ES-I3 (cell line): ENCODE results near the gene PCDHA6.
"Not testable (repeated sequence)": the region's sequence is repeated elsewhere in the genome, so short reads cannot be mapped to it uniquely, and the experiment has no call there.

ENCODE experiments used
- H3K36me3 ChIP-seq: 2 replicates; pipeline ENCODE4 v1.6.1; 2013; ENCODE audit warnings: mild to moderate bottlenecking, low read length, control low read depth, moderate library complexity; ENCODE audit not compliant: insufficient read depth
- H3K4me1 ChIP-seq: 2 replicates; pipeline ENCODE4 v1.6.1; 2013; ENCODE audit warnings: mild to moderate bottlenecking, control low read depth, low read length; ENCODE audit not compliant: insufficient read depth
- H3K9ac ChIP-seq: 2 replicates; pipeline ENCODE4 v1.6.1; 2013; ENCODE audit warnings: low read depth, mild to moderate bottlenecking, low read length, moderate library complexity
- H3K9me3 ChIP-seq: 2 replicates; pipeline ENCODE4 v1.6.1; 2013; ENCODE audit warnings: mild to moderate bottlenecking, low read length, moderate library complexity; ENCODE audit not compliant: control insufficient read depth, insufficient read depth

The PCDHA6 gene

DNA sequence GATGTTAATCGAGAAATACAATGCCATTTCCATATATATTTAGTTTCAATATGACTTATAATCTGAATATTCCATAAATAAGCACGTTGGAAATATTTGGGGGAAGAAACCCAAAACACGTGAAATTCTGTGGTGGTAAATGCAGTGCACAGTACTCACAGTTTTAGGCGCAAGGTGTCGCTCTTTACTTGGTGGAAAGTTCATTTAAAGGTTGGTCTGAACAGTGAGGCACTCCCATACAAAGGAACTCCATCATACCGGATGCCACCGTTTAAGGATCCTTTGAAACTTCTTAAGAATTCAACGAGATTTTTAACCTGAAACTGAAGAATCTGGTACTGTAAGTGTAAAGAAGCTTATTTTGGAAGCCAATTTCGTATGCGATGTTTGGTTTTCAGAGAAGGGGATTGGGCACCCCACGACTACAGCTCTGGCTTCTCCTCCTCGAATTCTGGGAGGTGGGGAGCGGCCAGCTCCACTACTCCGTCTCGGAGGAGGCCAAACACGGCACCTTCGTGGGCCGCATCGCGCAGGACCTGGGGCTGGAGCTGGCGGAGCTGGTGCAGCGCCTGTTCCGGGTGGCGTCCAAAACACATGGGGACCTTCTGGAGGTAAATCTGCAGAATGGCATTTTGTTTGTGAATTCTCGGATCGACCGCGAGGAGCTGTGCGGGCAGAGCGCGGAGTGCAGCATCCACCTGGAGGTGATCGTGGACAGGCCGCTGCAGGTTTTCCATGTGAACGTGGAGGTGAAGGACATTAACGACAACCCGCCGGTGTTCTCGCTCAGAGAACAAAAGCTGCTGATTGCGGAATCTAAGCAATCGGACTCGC lies 41.2 kb downstream of the PCDHA6 start, which contains the start of gene PCDHA11:
Gene PCDHA11, plus strand, starts transcription at position 237 of the 834 bp plus-strand sequence. Its CDS starts 147 bp downstream, at position 384.
- Histone ChIP-seq H3K9me3 (no peaks in the 10 kb centered on the region), H3K36me3 (no peaks in the 10 kb centered on the region), H3K9ac (peak within 1 kb of the TSS; percentile 56), H3K4me1 (no peaks in the 10 kb centered on the region)

DNA sequence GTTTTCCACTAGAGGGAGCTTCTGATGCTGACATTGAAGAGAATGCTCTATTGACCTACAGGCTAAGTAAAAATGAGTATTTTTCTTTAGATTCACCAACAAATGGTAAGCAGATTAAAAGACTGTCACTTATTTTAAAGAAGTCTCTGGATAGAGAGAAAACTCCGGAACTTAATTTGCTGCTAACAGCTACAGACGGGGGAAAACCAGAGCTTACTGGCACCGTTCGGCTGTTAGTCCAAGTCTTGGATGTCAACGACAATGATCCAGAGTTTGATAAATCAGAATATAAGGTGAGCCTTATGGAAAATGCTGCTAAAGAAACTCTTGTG lies 41.8 kb downstream of the PCDHA6 start:
- no peaks in the 10 kb centered on the region for H3K36me3 ChIP-seq
- peak overlapping the region; percentile 56; the same call in 1 of the 2 replicates for H3K9ac ChIP-seq
- H3K9me3 ChIP-seq: no peaks in the 10 kb centered on the region
- H3K4me1 ChIP-seq: no peaks in the 10 kb centered on the region

DNA sequence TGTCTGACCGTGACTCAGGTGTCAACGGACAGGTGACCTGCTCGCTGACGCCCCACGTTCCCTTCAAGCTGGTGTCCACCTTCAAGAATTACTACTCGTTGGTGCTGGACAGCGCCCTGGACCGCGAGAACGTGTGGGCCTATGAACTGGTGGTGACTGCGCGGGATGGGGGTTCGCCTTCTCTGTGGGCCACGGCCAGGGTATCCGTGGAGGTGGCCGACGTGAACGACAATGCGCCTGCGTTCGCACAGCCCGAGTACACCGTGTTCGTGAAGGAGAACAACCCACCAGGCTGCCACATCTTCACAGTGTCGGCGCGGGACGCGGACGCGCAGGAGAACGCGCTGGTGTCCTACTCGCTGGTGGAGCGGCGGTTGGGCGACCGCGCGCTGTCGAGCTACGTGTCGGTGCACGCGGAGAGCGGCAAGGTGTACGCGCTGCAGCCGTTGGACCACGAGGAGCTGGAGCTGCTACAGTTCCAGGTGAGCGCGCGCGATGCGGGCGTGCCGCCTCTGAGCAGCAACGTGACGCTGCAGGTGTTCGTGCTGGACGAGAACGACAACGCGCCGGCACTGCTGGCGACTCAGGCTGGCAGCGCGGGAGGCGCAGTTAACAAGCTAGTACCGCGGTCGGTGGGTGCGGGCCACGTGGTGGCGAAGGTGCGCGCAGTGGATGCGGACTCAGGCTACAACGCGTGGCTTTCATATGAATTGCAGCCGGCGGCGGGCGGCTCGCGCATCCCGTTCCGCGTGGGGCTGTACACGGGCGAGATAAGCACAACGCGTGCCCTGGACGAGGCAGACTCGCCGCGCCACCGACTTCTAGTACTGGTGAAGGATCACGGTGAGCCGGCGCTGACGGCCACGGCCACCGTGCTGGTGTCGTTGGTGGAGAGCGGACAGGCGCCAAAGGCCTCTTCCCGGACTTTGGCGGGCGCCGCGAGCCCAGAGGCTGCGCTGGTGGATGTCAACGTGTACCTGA lies 42.8 kb downstream of the PCDHA6 start:
- Histone ChIP-seq H3K4me1 (no peaks in the 10 kb centered on the region), H3K9me3 (no peaks in the 10 kb centered on the region), H3K36me3 (no peaks in the 10 kb centered on the region), H3K9ac (no peak overlapping the region)

DNA sequence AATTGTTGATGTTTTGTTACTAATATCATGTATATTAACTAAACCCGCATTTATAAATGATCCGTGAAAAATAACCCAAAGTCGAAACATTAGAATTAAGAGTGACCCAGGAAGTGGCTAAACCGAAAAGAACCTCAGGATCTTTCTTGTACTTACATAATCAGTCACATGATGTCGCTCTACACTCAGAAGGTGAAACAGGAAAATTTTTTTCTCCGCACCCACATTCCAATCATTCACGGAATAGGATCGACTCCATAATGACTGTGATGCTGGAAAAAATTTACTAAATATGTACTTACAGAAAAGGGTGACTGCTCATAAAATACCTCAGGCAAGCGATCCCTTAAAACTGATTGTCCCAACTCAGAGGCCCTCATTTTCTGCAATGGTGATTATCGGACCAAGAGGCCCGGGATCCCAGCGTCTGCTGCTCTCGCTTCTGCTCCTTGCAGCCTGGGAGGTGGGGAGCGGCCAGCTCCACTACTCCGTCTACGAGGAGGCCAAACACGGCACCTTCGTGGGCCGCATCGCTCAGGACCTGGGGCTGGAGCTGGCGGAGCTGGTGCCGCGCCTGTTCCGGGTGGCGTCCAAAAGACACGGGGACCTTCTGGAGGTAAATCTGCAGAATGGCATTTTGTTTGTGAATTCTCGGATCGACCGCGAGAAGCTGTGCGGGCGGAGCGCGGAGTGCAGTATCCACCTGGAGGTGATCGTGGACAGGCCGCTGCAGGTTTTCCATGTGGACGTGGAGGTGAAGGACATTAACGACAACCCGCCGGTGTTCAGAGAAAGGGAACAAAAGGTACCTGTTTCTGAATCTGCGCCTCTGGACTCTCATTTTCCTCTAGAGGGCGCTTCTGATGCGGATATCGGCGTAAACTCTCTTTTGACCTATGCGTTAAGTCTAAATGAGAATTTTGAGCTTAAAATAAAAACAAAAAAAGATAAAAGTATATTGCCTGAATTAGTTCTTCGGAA lies 47.6 kb downstream of the PCDHA6 start, which contains the start of gene PCDHA12:
Gene PCDHA12, plus strand, starts transcription at position 224 of the 981 bp plus-strand sequence. Its CDS starts 165 bp downstream, at position 389.
- Histone ChIP-seq H3K9ac (peak within 1 kb of the TSS; percentile 74), H3K4me1 (no peaks in the 10 kb centered on the region), H3K36me3 (no peaks in the 10 kb centered on the region), H3K9me3 (no peaks in the 10 kb centered on the region)

DNA sequence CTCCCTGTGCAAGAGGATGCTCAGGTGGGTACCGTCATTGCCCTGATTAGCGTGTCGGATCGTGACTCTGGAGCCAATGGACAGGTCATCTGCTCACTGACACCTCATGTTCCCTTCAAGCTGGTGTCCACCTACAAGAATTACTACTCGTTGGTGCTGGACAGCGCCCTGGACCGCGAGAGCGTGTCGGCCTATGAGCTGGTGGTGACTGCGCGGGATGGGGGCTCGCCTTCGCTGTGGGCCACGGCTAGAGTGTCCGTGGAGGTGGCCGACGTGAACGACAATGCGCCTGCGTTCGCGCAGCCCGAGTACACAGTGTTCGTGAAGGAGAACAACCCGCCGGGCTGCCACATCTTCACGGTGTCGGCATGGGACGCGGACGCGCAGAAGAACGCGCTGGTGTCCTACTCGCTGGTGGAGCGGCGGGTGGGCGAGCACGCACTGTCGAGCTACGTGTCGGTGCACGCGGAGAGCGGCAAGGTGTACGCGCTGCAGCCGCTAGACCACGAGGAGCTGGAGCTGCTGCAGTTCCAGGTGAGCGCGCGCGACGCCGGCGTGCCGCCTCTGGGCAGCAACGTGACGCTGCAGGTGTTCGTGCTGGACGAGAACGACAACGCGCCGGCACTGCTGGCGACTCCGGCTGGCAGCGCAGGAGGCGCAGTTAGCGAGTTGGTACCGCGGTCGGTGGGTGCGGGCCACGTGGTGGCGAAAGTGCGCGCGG lies 48.9 kb downstream of the PCDHA6 start:
- H3K9me3 ChIP-seq, H3K4me1 ChIP-seq, H3K9ac ChIP-seq, H3K36me3 ChIP-seq: not testable (repeated sequence)

DNA sequence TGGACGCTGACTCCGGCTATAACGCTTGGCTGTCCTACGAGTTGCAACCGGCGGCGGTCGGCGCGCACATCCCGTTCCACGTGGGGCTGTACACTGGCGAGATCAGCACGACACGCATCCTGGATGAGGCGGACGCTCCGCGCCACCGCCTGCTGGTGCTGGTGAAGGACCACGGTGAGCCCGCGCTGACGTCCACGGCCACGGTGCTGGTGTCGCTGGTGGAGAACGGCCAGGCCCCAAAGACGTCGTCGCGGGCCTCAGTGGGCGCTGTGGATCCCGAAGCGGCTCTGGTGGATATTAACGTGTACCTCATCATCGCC lies 49.5 kb downstream of the PCDHA6 start:
- H3K36me3 ChIP-seq: no peaks in the 10 kb centered on the region
- H3K9ac ChIP-seq: no peak overlapping the region
- no peaks in the 10 kb centered on the region for H3K9me3 ChIP-seq
- H3K4me1 ChIP-seq: no peaks in the 10 kb centered on the region
